ENCODE measurements around the gene SRGAP2B.
"Not testable (repeated sequence)": the region's sequence is repeated elsewhere in the genome, so short reads cannot be mapped to it uniquely, and the experiment has no call there.

DNA sequence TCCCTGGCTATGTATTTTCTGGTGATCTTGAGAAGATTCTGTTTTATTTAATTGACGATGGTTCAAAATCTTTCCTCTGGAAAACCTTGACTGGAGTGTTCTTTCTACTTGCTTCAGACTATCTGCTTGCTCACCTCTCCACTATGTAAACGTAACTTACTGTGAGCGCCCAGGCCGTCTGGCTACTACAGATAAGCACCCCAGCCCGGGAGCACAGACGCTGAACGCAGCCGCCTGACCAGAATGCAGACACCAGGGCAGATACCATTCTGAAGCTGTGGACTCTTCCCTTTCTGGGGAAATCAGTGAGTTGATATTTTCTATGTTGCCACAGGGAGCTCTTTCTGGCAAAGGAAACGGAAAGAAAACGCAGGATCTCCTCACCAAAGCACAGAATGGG is 28.6 kb downstream of the SRGAP2B start:
- TF ChIP-seq, protein P1, sequence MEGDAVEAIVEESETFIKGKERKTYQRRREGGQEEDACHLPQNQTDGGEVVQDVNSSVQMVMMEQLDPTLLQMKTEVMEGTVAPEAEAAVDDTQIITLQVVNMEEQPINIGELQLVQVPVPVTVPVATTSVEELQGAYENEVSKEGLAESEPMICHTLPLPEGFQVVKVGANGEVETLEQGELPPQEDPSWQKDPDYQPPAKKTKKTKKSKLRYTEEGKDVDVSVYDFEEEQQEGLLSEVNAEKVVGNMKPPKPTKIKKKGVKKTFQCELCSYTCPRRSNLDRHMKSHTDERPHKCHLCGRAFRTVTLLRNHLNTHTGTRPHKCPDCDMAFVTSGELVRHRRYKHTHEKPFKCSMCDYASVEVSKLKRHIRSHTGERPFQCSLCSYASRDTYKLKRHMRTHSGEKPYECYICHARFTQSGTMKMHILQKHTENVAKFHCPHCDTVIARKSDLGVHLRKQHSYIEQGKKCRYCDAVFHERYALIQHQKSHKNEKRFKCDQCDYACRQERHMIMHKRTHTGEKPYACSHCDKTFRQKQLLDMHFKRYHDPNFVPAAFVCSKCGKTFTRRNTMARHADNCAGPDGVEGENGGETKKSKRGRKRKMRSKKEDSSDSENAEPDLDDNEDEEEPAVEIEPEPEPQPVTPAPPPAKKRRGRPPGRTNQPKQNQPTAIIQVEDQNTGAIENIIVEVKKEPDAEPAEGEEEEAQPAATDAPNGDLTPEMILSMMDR (IDR thresholded peaks at IDR 0.05), result not testable (repeated sequence)
- not testable (repeated sequence) for TF ChIP-seq POLR2A (IDR thresholded peaks at IDR 0.05)

Measured in body of pancreas (tissue), 4 donors.